ENCODE data around the gene MAMSTR.
A peak's percentile ranks its signal among the peaks of the same experiment; 100 is the strongest.

DNA sequence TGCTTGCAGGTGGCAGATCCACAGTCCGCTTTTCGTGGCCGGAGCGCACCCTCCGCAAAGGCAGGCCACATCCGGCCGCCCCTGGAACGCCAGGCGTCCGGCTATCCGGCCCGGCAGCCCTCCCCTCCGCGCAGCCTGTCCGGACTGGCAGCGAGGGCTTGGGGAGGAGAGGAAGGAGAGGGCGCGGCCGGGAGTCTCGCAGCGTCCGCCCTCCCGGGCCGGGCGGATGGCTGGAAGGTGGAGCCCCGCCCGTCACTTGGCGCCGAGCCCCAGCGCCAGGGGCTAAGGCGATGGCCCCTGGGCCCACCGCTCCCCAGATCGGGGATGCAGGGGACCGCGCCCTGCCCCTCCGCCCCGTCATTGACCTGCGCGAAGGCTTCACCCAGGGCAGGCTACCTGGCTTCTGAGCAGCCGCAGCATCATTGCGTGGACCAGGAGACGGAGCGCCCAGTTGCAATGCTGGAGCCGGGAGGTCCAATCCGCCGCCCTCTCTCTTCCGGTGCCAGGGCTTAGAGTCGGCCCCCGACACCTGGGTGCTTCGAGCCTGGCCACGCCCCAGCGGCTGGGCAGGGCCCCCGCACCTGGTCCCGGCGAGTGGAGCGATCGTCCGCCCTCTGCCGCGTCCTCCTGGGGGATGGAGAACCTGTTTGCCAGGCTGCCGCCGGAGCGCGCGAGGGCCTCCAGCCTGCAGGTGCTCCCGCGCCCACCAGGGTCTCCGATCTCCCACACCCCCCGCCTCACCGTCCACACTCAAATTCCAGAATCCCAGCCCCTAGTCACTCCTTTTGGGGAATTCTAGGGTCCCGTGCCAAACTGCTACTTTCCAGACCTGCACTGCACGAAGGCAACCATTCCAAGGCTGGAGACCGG, 33.2 kb upstream of the MAMSTR start, which contains the start of gene FUT1:
- TF ChIP-seq, protein P1, sequence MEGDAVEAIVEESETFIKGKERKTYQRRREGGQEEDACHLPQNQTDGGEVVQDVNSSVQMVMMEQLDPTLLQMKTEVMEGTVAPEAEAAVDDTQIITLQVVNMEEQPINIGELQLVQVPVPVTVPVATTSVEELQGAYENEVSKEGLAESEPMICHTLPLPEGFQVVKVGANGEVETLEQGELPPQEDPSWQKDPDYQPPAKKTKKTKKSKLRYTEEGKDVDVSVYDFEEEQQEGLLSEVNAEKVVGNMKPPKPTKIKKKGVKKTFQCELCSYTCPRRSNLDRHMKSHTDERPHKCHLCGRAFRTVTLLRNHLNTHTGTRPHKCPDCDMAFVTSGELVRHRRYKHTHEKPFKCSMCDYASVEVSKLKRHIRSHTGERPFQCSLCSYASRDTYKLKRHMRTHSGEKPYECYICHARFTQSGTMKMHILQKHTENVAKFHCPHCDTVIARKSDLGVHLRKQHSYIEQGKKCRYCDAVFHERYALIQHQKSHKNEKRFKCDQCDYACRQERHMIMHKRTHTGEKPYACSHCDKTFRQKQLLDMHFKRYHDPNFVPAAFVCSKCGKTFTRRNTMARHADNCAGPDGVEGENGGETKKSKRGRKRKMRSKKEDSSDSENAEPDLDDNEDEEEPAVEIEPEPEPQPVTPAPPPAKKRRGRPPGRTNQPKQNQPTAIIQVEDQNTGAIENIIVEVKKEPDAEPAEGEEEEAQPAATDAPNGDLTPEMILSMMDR (IDR thresholded peaks at IDR 0.05 in 4 of 5, conservative IDR thresholded peaks at IDR 0.05 in 1 of 5): no peak
- peak; percentile 23 to 54 for TF ChIP-seq POLR2A (IDR thresholded peaks at IDR 0.05)

Data from gastrocnemius medialis (tissue), 4 donors.